ENCODE results near the gene ARID4A.

GRCh38 chr14:58315606-58316005 is 17.3 kb downstream of the ARID4A start:
- TF ChIP-seq, protein P1, sequence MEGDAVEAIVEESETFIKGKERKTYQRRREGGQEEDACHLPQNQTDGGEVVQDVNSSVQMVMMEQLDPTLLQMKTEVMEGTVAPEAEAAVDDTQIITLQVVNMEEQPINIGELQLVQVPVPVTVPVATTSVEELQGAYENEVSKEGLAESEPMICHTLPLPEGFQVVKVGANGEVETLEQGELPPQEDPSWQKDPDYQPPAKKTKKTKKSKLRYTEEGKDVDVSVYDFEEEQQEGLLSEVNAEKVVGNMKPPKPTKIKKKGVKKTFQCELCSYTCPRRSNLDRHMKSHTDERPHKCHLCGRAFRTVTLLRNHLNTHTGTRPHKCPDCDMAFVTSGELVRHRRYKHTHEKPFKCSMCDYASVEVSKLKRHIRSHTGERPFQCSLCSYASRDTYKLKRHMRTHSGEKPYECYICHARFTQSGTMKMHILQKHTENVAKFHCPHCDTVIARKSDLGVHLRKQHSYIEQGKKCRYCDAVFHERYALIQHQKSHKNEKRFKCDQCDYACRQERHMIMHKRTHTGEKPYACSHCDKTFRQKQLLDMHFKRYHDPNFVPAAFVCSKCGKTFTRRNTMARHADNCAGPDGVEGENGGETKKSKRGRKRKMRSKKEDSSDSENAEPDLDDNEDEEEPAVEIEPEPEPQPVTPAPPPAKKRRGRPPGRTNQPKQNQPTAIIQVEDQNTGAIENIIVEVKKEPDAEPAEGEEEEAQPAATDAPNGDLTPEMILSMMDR (IDR thresholded peaks at IDR 0.05), result no peak
- no peak for TF ChIP-seq POLR2A (IDR thresholded peaks at IDR 0.05)

Measured in lower leg skin (tissue), 3 donors.